MM.1S (cell line): ENCODE data around the gene CHML.

ENCODE experiments used
- DNase-seq: peaks from one replicate; pipeline ENCODE4 v3.0.0-alpha.2; 2015
- H2AFZ ChIP-seq: fragments of 300-600 bp; sonication (generic); 2 replicates; pipeline ENCODE4 v1.6.0; 2016; ENCODE audit warnings: antibody characterized with exemption, low read length
- H3F3A ChIP-seq: fragments of 300-600 bp; sonication (generic); 2 replicates; pipeline ENCODE4 v1.6.1; 2016; ENCODE audit warnings: mild to moderate bottlenecking, antibody characterized with exemption, low read length, moderate library complexity, mixed read lengths; ENCODE audit not compliant: insufficient read depth
- H3K27ac ChIP-seq: fragments of 300-600 bp; sonication (generic); 2 replicates; pipeline ENCODE4 v1.5.1; 2016; ENCODE audit warnings: mild to moderate bottlenecking, low read length
- H3K27me3 ChIP-seq: fragments of 300-600 bp; sonication (generic); replicated peaks from 2 replicates; pipeline ENCODE4 v1.6.0; 2016; ENCODE audit warnings: low read length; ENCODE audit not compliant: insufficient read depth
- H3K36me3 ChIP-seq: fragments of 300-600 bp; sonication (generic); replicated peaks from 2 replicates; pipeline ENCODE4 v1.6.1; 2016; ENCODE audit warnings: mild to moderate bottlenecking, low read length, mixed read lengths; ENCODE audit not compliant: insufficient read depth
- H3K4me1 ChIP-seq: fragments of 300-600 bp; sonication (generic); 2 replicates; pipeline ENCODE4 v1.6.1; 2016; ENCODE audit warnings: low read length, mixed read lengths
- H3K4me2 ChIP-seq: fragments of 300-600 bp; sonication (generic); 2 replicates; pipeline ENCODE4 v1.6.0; 2016; ENCODE audit warnings: low read depth, low read length
- H3K4me3 ChIP-seq: fragments of 300-600 bp; sonication (generic); 2 replicates; pipeline ENCODE4 v1.5.1; 2016; ENCODE audit warnings: low read length, mixed read lengths
- H3K79me2 ChIP-seq: fragments of 300-600 bp; sonication (generic); 2 replicates; pipeline ENCODE4 v1.6.1; 2016; ENCODE audit warnings: mixed run types, low read length, mixed read lengths
- H3K9ac ChIP-seq: fragments of 300-600 bp; sonication (generic); 2 replicates; pipeline ENCODE4 v1.6.1; 2016; ENCODE audit warnings: low read length, mixed read lengths
- H3K9me2 ChIP-seq: fragments of 300-600 bp; sonication (generic); replicated peaks from 2 replicates; pipeline ENCODE4 v1.6.1; 2016; ENCODE audit warnings: mild to moderate bottlenecking, low read length, mixed read lengths; ENCODE audit not compliant: insufficient read depth
- H3K9me3 ChIP-seq: fragments of 300-600 bp; sonication (generic); replicated peaks from 2 replicates; pipeline ENCODE4 v1.6.1; 2016; ENCODE audit warnings: mild to moderate bottlenecking, low read length, mixed read lengths; ENCODE audit not compliant: insufficient read depth
- H4K20me1 ChIP-seq: fragments of 300-600 bp; sonication (generic); 2 replicates; pipeline ENCODE4 v1.6.1; 2016; ENCODE audit warnings: mild to moderate bottlenecking, low read length, moderate library complexity, mixed read lengths; ENCODE audit not compliant: insufficient read depth
- EZH2 ChIP-seq: fragments of 300-600 bp; sonication (generic); optimal IDR thresholded peaks from 2 replicates; pipeline ENCODE3; 2017; ENCODE audit warnings: low read depth, mild to moderate bottlenecking, antibody characterized with exemption, low read length, mixed read lengths
- EZH2phosphoT487 ChIP-seq: fragments of 300-600 bp; sonication (generic); IDR thresholded peaks from 2 replicates; pipeline ENCODE4 v1.6.1; 2018; ENCODE audit warnings: antibody characterized with exemption, low read length
- TF ChIP-seq, protein P1 (sequence below): fragments of 300-600 bp; sonication (generic); IDR thresholded peaks from 2 replicates; pipeline ENCODE4 v1.5.1; 2016; ENCODE audit warnings: antibody characterized with exemption, low read length, mixed read lengths

CHML gene

DNA sequence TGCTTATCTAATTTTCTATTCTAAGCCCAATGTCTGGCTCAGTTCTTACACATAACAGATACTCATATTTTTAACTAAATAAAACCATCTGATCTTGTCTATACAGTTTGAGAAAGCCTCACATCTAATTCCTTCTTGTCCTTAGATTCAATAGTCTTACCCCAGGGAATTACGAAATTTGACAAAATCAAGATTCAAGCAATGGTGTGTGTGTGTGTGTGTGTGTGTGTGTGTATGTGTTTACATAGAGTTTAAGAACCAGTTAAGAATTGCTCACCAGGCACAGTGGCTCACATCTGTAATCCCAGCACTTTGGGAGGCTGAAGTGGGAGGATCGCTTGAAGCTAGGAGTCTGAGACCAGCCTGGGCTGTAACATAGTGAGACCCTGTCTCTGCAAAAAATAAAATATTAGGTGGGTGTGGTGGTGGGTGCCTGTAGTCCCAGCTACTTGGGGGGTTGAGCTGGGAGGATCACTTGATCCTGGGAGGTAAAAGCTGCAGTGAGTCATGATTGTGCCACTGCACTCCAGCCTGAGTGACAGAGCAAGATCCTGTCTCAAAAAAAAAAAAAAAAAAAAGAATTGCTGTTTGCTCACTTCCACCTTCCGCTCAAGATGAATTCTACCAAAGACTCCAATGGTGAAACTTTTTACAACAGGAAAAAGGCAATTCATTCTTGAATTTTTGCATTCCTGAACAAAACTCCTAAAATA is 18.1 kb upstream of the CHML start:
- DNase-seq: no peak
- H3K4me3 ChIP-seq: no peak overlapping the region
- no peaks in the 10 kb centered on the region for H3K9me3 ChIP-seq
- TF ChIP-seq EZH2phosphoT487: no peak
- no peak for TF ChIP-seq EZH2
- TF ChIP-seq, protein P1, sequence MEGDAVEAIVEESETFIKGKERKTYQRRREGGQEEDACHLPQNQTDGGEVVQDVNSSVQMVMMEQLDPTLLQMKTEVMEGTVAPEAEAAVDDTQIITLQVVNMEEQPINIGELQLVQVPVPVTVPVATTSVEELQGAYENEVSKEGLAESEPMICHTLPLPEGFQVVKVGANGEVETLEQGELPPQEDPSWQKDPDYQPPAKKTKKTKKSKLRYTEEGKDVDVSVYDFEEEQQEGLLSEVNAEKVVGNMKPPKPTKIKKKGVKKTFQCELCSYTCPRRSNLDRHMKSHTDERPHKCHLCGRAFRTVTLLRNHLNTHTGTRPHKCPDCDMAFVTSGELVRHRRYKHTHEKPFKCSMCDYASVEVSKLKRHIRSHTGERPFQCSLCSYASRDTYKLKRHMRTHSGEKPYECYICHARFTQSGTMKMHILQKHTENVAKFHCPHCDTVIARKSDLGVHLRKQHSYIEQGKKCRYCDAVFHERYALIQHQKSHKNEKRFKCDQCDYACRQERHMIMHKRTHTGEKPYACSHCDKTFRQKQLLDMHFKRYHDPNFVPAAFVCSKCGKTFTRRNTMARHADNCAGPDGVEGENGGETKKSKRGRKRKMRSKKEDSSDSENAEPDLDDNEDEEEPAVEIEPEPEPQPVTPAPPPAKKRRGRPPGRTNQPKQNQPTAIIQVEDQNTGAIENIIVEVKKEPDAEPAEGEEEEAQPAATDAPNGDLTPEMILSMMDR: no peak
- no peaks in the 10 kb centered on the region for H3K79me2 ChIP-seq
- peaks cover 16% of the 10 kb centered on the region for H3K4me1 ChIP-seq
- peaks cover 8% of the 10 kb centered on the region; the same call in 1 of the 2 replicates for H3F3A ChIP-seq
- H3K9ac ChIP-seq: no peak overlapping the region
- H3K36me3 ChIP-seq: no peaks in the 10 kb centered on the region
- H3K4me2 ChIP-seq: no peak overlapping the region
- no peak overlapping the region for H3K27ac ChIP-seq
- H3K9me2 ChIP-seq: no peaks in the 10 kb centered on the region
- H3K27me3 ChIP-seq: no peaks in the 10 kb centered on the region
- H2AFZ ChIP-seq: no peak overlapping the region
- no peaks in the 10 kb centered on the region for H4K20me1 ChIP-seq

DNA sequence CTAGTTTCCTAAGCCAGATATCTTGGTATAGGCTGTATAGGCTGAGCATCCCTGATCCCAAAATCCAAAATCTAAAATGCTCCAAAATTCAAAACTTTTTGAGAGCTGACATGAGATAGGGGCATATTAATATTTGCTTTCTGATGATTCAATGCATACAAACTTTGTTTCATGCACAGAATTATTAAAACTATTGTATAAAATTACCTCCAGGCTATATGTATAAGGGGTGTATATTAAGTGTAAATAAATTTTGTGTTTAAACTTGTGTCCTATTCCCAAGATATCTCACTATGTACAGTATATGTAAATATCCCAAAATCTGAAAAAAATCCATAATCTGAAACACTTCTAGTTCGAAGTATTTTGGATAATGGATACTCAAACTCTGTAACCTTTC is 14.5 kb upstream of the CHML start:
- H3K27me3 ChIP-seq: no peaks in the 10 kb centered on the region
- H3K9me3 ChIP-seq: no peaks in the 10 kb centered on the region
- DNase-seq: no peak
- H3K79me2 ChIP-seq: no peaks in the 10 kb centered on the region
- H2AFZ ChIP-seq: no peak overlapping the region
- H3K36me3 ChIP-seq: no peaks in the 10 kb centered on the region
- H3F3A ChIP-seq: peaks cover 8% of the 10 kb centered on the region; the same call in 1 of the 2 replicates
- H3K27ac ChIP-seq: no peak overlapping the region
- H3K9ac ChIP-seq: no peak overlapping the region
- no peak for TF ChIP-seq EZH2phosphoT487
- TF ChIP-seq EZH2: no peak
- TF ChIP-seq, protein P1: no peak
- H3K4me3 ChIP-seq: no peak overlapping the region
- H4K20me1 ChIP-seq: no peaks in the 10 kb centered on the region
- H3K4me2 ChIP-seq: no peak overlapping the region
- peaks cover 9% of the 10 kb centered on the region; the same call in 1 of the 2 replicates for H3K4me1 ChIP-seq
- no peaks in the 10 kb centered on the region for H3K9me2 ChIP-seq

DNA sequence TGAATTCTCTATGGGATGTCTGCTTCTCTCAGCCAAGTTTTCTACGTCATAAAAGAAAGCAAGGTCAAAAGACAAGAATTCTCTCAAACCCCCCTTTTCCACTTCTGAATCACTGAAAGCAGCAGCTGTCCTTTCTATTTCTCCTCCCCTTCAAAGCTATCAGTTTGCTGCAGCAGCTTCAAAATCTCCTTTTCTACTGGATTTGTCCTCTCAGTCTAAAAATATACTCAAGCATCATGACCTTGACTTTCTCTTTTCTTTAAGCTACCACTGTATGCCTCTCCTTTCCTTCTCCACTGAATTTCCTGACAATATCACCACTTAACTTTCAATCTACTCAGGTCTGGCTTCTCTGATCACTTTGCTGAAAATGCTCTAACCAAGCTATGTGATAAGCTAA is 13.8 kb upstream of the CHML start:
- Histone ChIP-seq H3K36me3 (no peaks in the 10 kb centered on the region), H2AFZ (no peak overlapping the region), H3K4me1 (peaks cover 9% of the 10 kb centered on the region; the same call in 1 of the 2 replicates), H3K9ac (no peak overlapping the region), H3K4me3 (no peak overlapping the region), H3F3A (peaks cover 8% of the 10 kb centered on the region; the same call in 1 of the 2 replicates), H3K27ac (no peak overlapping the region), H3K27me3 (no peaks in the 10 kb centered on the region), H3K9me2 (no peaks in the 10 kb centered on the region), H4K20me1 (no peaks in the 10 kb centered on the region), H3K79me2 (no peaks in the 10 kb centered on the region), H3K9me3 (no peaks in the 10 kb centered on the region), H3K4me2 (peak overlapping the region; percentile 10; the same call in 1 of the 2 replicates)
- TF ChIP-seq EZH2 (no peak), EZH2phosphoT487 (no peak)
- TF ChIP-seq, protein P1: no peak
- no peak for DNase-seq
